SH-SY5Y (cell line): ENCODE data around the gene RCN2.

Source experiments
- GATA2 ChIP-seq: IDR thresholded peaks from 2 replicates; pipeline ENCODE4 v1.6.1; 2011; ENCODE audit warnings: mild to moderate bottlenecking, low read depth, low read length
- GATA3 ChIP-seq: IDR thresholded peaks from 2 replicates; pipeline ENCODE4 v1.6.1; 2011; ENCODE audit warnings: low read depth, mild to moderate bottlenecking, low read length, moderate library complexity

GRCh38 chr15:76941636-76942035, 10.1 kb downstream of the RCN2 start:
- TF ChIP-seq GATA2 (no peak), GATA3 (no peak)
